IMR-90 (cell line): Measurements from ENCODE around the gene NCK1.

ENCODE experiments used
- BHLHE40 ChIP-seq: fragments of 150-350 bp; IDR thresholded peaks from 2 replicates; pipeline ENCODE4 v1.6.1; 2016; ENCODE audit warnings: mild to moderate bottlenecking, low read depth, low read length
- CEBPB ChIP-seq: IDR thresholded peaks from 2 replicates; pipeline ENCODE4 v1.6.1; 2012; ENCODE audit warnings: low read depth, low read length, improper control_type of control experiment
- CTCF ChIP-seq: conservative IDR thresholded peaks from 2 replicates; pipeline ENCODE4 v1.5.1; 2012; ENCODE audit warnings: mild to moderate bottlenecking, low read depth, low read length, improper control_type of control experiment
- ELK1 ChIP-seq: fragments of 150-350 bp; IDR thresholded peaks from 2 replicates; pipeline ENCODE4 v1.6.1; 2016; ENCODE audit warnings: low read depth, mild to moderate bottlenecking, low read length, moderate library complexity, borderline replicate concordance
- FOS ChIP-seq: fragments of 150-350 bp; IDR thresholded peaks from 2 replicates; pipeline ENCODE4 v1.6.1; 2016; ENCODE audit warnings: low read depth, low read length
- MAZ ChIP-seq: IDR thresholded peaks from 2 replicates; pipeline ENCODE4 v1.6.1; 2012; ENCODE audit warnings: low read depth, mild to moderate bottlenecking, low read length, improper control_type of control experiment, moderate library complexity, borderline replicate concordance
- NFE2L2 ChIP-seq: fragments of 150-350 bp; IDR thresholded peaks from 2 replicates; pipeline ENCODE4 v1.6.1; 2016; ENCODE audit warnings: low read depth, mild to moderate bottlenecking, low read length
- POLR2A ChIP-seq: IDR thresholded peaks from 2 replicates; pipeline ENCODE4 v1.6.1; 2012; ENCODE audit warnings: mild to moderate bottlenecking, low read depth, low read length
- RAD21 ChIP-seq: IDR thresholded peaks from 2 replicates; pipeline ENCODE4 v1.6.1; 2012; ENCODE audit warnings: low read length, improper control_type of control experiment
- RCOR1 ChIP-seq: IDR thresholded peaks from 2 replicates; pipeline ENCODE4 v1.6.1; 2012; ENCODE audit warnings: mild to moderate bottlenecking, low read length, improper control_type of control experiment; ENCODE audit not compliant: insufficient replicate concordance
- RFX5 ChIP-seq: IDR thresholded peaks from 2 replicates; pipeline ENCODE4 v1.8.0; 2012; ENCODE audit warnings: low read depth, mild to moderate bottlenecking, low read length, moderate library complexity
- SMC3 ChIP-seq: fragments of 150-350 bp; IDR thresholded peaks from 2 replicates; pipeline ENCODE4 v1.6.1; 2016; ENCODE audit warnings: low read depth, mild to moderate bottlenecking, antibody characterized with exemption, low read length, moderate library complexity
- USF2 ChIP-seq: fragments of 150-350 bp; IDR thresholded peaks from 2 replicates; pipeline ENCODE4 v1.6.1; 2017; ENCODE audit warnings: mild to moderate bottlenecking, antibody characterized with exemption, low read length, low read depth

- no peak for TF ChIP-seq RAD21
- TF ChIP-seq POLR2A: no peak
- no peak for TF ChIP-seq CTCF
- TF ChIP-seq RFX5: no peak
- no peak for TF ChIP-seq BHLHE40
- TF ChIP-seq ELK1: no peak
- TF ChIP-seq FOS: no peak
- TF ChIP-seq CEBPB: peak; percentile 40; the same call in 1 of the 2 replicates
- TF ChIP-seq SMC3: no peak
- no peak for TF ChIP-seq MAZ
- TF ChIP-seq USF2: no peak
- TF ChIP-seq RCOR1: no peak
- TF ChIP-seq NFE2L2: no peak
Measured at GRCh38 chr3:136932523-136932922, 70.5 kb downstream of the NCK1 start.
